HG03378 (cell line): Measurements from ENCODE around the gene CD8B.

Experiments used
- ATAC-seq: cut with Tn5 transposase; IDR thresholded peaks from one replicate; pipeline ENCODE4 v1.9.1; 2021; ENCODE audit warnings: mild to moderate bottlenecking, moderate library complexity; ENCODE audit not compliant: unreplicated experiment

Gene CD8B

GRCh38 chr2:86775338-86775737 lies 86.3 kb downstream of the CD8B start:
- no peak for ATAC-seq

- no peak for ATAC-seq
Observed at GRCh38 chr2:86774862-86775261, 86.8 kb downstream of the CD8B start.

- no peak for ATAC-seq
Observed at GRCh38 chr2:86772611-86773010, 89.1 kb downstream of the CD8B start.

- no peak for ATAC-seq
Observed at GRCh38 chr2:86770816-86771301, 90.8 kb downstream of the CD8B start.

GRCh38 chr2:86769838-86770237 lies 91.8 kb downstream of the CD8B start:
- ATAC-seq = no peak

- ATAC-seq = no peak
Observed at GRCh38 chr2:86768189-86768949, 93.3 kb downstream of the CD8B start.
